ENCODE results near the gene VEGFA. TPM values are rescaled to one million over a fixed set of nuclear protein-coding genes. Genes with fewer than 3 reads are reported as not detected.

VEGFA gene
- 13.2 and 29.1 TPM in 2 replicates for total RNA-seq

DNA sequence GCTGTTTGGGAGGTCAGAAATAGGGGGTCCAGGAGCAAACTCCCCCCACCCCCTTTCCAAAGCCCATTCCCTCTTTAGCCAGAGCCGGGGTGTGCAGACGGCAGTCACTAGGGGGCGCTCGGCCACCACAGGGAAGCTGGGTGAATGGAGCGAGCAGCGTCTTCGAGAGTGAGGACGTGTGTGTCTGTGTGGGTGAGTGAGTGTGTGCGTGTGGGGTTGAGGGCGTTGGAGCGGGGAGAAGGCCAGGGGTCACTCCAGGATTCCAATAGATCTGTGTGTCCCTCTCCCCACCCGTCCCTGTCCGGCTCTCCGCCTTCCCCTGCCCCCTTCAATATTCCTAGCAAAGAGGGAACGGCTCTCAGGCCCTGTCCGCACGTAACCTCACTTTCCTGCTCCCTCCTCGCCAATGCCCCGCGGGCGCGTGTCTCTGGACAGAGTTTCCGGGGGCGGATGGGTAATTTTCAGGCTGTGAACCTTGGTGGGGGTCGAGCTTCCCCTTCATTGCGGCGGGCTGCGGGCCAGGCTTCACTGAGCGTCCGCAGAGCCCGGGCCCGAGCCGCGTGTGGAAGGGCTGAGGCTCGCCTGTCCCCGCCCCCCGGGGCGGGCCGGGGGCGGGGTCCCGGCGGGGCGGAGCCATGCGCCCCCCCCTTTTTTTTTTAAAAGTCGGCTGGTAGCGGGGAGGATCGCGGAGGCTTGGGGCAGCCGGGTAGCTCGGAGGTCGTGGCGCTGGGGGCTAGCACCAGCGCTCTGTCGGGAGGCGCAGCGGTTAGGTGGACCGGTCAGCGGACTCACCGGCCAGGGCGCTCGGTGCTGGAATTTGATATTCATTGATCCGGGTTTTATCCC lies at the start of gene VEGFA:
Gene VEGFA (plus strand): TSS at position 686 of the 846 bp plus-strand sequence.

Small RNA genes within 50 kb of the gene (small RNA-seq; reads per million reads assigned to genes)
- gene AL136131.3 = not detected

Other genes starting within 250 kb of the VEGFA start
- 37.2 and 41.0 TPM in 2 replicates for gene XPO5, start 194.2 kb upstream of the VEGFA start, total RNA-seq
- 28.7 and 38.1 TPM in 2 replicates for gene POLH, start 194.0 kb upstream of the VEGFA start, total RNA-seq
- 48.7 and 51.8 TPM in 2 replicates for gene GTPBP2, start 140.9 kb upstream of the VEGFA start, total RNA-seq
- 37.6 and 49.6 TPM in 2 replicates for gene MAD2L1BP, start 134.4 kb upstream of the VEGFA start, total RNA-seq
- gene RSPH9, start 125.2 kb upstream of the VEGFA start, total RNA-seq = under 0.01 and 0.19 TPM in 2 replicates
- 44.1 and 55.5 TPM in 2 replicates for gene MRPS18A, start 82.4 kb upstream of the VEGFA start, total RNA-seq